Nephron (organoid): ENCODE results near the gene THOC6.

Experiments
- H3K27ac Mint-ChIP-seq, 3 experiments: 2 replicates each; pipeline ENCODE4 v1.8.0; 2020; ENCODE audit warnings: mixed read lengths in 3 of 3, mild to moderate bottlenecking in 2 of 3, moderate library complexity in 1 of 3
- H3K27me3 Mint-ChIP-seq: 2 replicates; pipeline ENCODE4 v1.8.0; 2021; ENCODE audit warnings: low read depth, mild to moderate bottlenecking, moderate library complexity, mixed read lengths
- H3K36me3 Mint-ChIP-seq: 2 replicates; pipeline ENCODE4 v1.8.0; 2020; ENCODE audit warnings: low read depth, mixed read lengths
- H3K4me1 Mint-ChIP-seq: 2 replicates; pipeline ENCODE4 v1.8.0; 2020; ENCODE audit warnings: mixed read lengths
- H3K4me3 Mint-ChIP-seq, 3 experiments: 2 replicates each; pipeline ENCODE4 v1.8.0; 2020; ENCODE audit warnings: mild to moderate bottlenecking in 3 of 3, mixed read lengths in 3 of 3, moderate library complexity in 2 of 3
- H3K9me3 Mint-ChIP-seq: 2 replicates; pipeline ENCODE4 v1.8.0; 2020; ENCODE audit warnings: mixed read lengths
- TF ChIP-seq, protein P1 (sequence below), 3 experiments: fragments of 200-600 bp; sonication (generic); IDR thresholded peaks; one replicate each; pipeline ENCODE4 v1.5.0; 2021; ENCODE audit warnings: antibody characterized with exemption in 3 of 3; ENCODE audit not compliant: unreplicated experiment in 3 of 3

Gene THOC6

DNA sequence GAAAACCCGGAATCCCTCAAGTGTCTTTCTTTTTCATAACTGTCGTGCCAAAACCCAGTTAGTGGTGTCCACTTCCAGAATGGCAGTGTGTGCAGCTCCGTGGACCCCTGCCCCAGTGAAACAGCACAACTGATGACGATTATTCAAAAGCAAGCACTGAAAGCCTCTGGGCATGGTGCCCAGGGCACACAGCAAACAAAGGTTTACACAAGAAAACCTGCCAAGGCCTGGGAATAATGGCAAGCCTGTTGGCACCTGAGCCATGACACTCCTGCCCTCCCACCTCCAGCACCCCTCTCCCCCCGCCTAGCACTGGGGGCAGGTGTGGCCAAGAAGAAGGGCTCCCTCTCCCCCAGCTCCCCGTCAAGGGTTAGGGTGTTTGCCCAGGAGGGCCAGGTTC lies 46.4 kb upstream of the THOC6 start:
- H3K9me3 Mint-ChIP-seq: no peaks in the 10 kb centered on the region

GRCh38 chr16:2979669-2980226 lies 44.1 kb upstream of the THOC6 start:
- H3K27ac Mint-ChIP-seq: no peak overlapping the region
- no peaks in the 10 kb centered on the region for H3K36me3 Mint-ChIP-seq
- H3K27me3 Mint-ChIP-seq: peaks cover 8% of the 10 kb centered on the region
- H3K4me3 Mint-ChIP-seq: peak overlapping the region; percentile 79 to 86 (median 82)
- peaks cover 22% of the 10 kb centered on the region for H3K4me1 Mint-ChIP-seq
- no peaks in the 10 kb centered on the region for H3K9me3 Mint-ChIP-seq
- TF ChIP-seq, protein P1, sequence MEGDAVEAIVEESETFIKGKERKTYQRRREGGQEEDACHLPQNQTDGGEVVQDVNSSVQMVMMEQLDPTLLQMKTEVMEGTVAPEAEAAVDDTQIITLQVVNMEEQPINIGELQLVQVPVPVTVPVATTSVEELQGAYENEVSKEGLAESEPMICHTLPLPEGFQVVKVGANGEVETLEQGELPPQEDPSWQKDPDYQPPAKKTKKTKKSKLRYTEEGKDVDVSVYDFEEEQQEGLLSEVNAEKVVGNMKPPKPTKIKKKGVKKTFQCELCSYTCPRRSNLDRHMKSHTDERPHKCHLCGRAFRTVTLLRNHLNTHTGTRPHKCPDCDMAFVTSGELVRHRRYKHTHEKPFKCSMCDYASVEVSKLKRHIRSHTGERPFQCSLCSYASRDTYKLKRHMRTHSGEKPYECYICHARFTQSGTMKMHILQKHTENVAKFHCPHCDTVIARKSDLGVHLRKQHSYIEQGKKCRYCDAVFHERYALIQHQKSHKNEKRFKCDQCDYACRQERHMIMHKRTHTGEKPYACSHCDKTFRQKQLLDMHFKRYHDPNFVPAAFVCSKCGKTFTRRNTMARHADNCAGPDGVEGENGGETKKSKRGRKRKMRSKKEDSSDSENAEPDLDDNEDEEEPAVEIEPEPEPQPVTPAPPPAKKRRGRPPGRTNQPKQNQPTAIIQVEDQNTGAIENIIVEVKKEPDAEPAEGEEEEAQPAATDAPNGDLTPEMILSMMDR (IDR thresholded peaks at IDR 0.05; ENCODE audit: unreplicated experiment in 3 of 3): no peak

More for the DNA sequence above, 46.4 kb upstream of the THOC6 start:
- TF ChIP-seq, protein P1 (IDR thresholded peaks at IDR 0.05; ENCODE audit: unreplicated experiment in 3 of 3): no peak
- Mint-ChIP-seq H3K36me3 (no peaks in the 10 kb centered on the region), H3K27me3 (peaks cover 5% of the 10 kb centered on the region), H3K27ac (no peak overlapping the region), H3K4me1 (peaks cover 25% of the 10 kb centered on the region), H3K4me3 (peak overlapping the region in 2 of 3 experiments; percentile 29 to 68)

GRCh38 chr16:2980227-2981176 lies 43.3 kb upstream of the THOC6 start, which contains the start of gene PKMYT1:
Gene PKMYT1, minus strand, starts transcription at chr16:2980446. Its CDS starts 789 bp downstream, at chr16:2979657.
- H3K4me1 Mint-ChIP-seq: peaks cover 22% of the 10 kb centered on the region
- H3K4me3 Mint-ChIP-seq: peak within 1 kb of the TSS; percentile 83 to 93 (median 84)
- H3K36me3 Mint-ChIP-seq: no peaks in the 10 kb centered on the region
- TF ChIP-seq, protein P1 (IDR thresholded peaks at IDR 0.05; ENCODE audit: unreplicated experiment in 3 of 3): no peak
- H3K9me3 Mint-ChIP-seq: no peaks in the 10 kb centered on the region
- H3K27me3 Mint-ChIP-seq: peaks cover 8% of the 10 kb centered on the region
- H3K27ac Mint-ChIP-seq: peak within 1 kb of the TSS; percentile 78 to 88 (median 84)

DNA sequence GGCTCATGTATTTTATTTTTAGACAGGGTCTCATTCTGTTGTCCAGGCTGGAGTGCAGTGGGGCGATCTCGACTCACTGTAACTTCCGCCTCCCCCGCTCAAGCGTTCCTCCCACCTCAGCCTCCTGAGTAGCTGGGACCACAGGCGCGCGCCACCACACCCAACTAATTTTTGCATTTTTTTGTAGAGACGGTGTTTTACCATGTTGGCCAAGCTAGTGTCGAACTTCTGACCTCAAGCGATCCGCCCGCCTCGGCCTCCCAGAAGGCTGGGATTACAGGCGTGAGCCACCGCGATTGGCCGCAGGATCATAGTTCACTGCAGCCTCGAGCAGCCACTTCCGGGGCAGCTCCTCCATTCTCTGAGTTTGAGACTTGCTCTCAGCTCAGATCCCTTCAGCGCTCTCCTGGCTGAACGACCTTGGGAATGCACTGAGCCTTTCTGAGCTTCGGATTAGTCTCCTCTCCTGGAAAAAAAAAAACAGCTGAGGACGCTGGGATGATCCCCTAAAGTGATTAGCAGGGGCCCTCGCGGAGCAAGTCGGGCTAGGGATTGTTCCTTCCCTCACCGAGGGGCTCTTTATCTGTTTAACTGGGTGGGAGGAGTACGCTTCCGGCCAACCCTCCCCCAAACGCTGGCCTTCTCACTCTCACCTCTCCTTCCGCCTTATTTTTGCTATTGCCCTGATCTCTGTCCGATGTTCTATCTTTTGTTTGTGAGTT lies 42.5 kb upstream of the THOC6 start:
- Mint-ChIP-seq H3K27me3 (peaks cover 8% of the 10 kb centered on the region), H3K4me3 (peak overlapping the region; percentile 83 to 93 (median 84)), H3K36me3 (no peaks in the 10 kb centered on the region), H3K27ac (peak overlapping the region; percentile 78 to 88 (median 84)), H3K4me1 (peaks cover 22% of the 10 kb centered on the region), H3K9me3 (no peaks in the 10 kb centered on the region)
- TF ChIP-seq, protein P1 (IDR thresholded peaks at IDR 0.05; ENCODE audit: unreplicated experiment in 3 of 3): no peak

GRCh38 chr16:2981899-2982250 lies 42.0 kb upstream of the THOC6 start:
- H3K9me3 Mint-ChIP-seq: no peaks in the 10 kb centered on the region
- peaks cover 8% of the 10 kb centered on the region for H3K27me3 Mint-ChIP-seq
- TF ChIP-seq, protein P1 (IDR thresholded peaks at IDR 0.05; ENCODE audit: unreplicated experiment in 3 of 3): no peak
- H3K27ac Mint-ChIP-seq: peak overlapping the region; percentile 78 to 88 (median 84)
- peaks cover 22% of the 10 kb centered on the region for H3K4me1 Mint-ChIP-seq
- H3K4me3 Mint-ChIP-seq: peak overlapping the region; percentile 83 to 93 (median 84)
- H3K36me3 Mint-ChIP-seq: no peaks in the 10 kb centered on the region
